H1 (cell line): Measurements from ENCODE around the gene ZNF500. TPM values are rescaled to one million over a fixed set of nuclear protein-coding genes. Genes with fewer than 3 reads are reported as not detected.
A peak's percentile ranks its signal among the peaks of the same experiment; 100 is the strongest.

ENCODE experiments used
- CTCF ChIA-PET: fragments of 300-600 bp; sonication (Branson Sonifier 250); formaldehyde crosslinking; loops from one replicate; lab custom pipeline; 2021; ENCODE audit not compliant: partially characterized antibody; lab: Charles Lee
- POLR2A ChIA-PET: fragments of 300-600 bp; sonication (Branson Sonifier 250); formaldehyde crosslinking; loops from one replicate; lab custom pipeline; 2021; ENCODE audit warnings: inconsistent platforms; ENCODE audit not compliant: partially characterized antibody; lab: Charles Lee
- DNase-seq, 2 experiments: peaks; one replicate each; pipeline versions ENCODE4 v3.0.0 to v3.0.0-alpha.2; 2010 to 2022; ENCODE audit warnings: low spot score in 2 of 2, low read depth in 1 of 2, mixed read lengths in 1 of 2
- FAIRE-seq: peaks from 2 replicates; lab custom pipeline; 2011; peaks lifted over from hg19 to GRCh38; lab: Jason Lieb, UNC
- H2AFZ ChIP-seq: 2 replicates; pipeline ENCODE4 v1.8.1; 2012; ENCODE audit warnings: low read length, inconsistent platforms
- H2AK5ac ChIP-seq: 2 replicates; pipeline ENCODE4 v1.6.1; 2013; ENCODE audit warnings: low read depth, low read length
- H2BK120ac ChIP-seq: replicated peaks from 2 replicates; pipeline ENCODE3; 2013; ENCODE audit warnings: low read depth, low read length, inconsistent platforms
- H2BK12ac ChIP-seq: 2 replicates; pipeline ENCODE4 v1.6.1; 2013; ENCODE audit warnings: low read depth, low read length
- H2BK15ac ChIP-seq: 2 replicates; pipeline ENCODE4 v1.6.1; 2013; ENCODE audit warnings: low read length
- H2BK20ac ChIP-seq: 2 replicates; pipeline ENCODE4 v1.6.1; 2013; ENCODE audit warnings: low read length
- H2BK5ac ChIP-seq: 2 replicates; pipeline ENCODE4 v1.6.1; 2013; ENCODE audit warnings: low read depth, low read length
- H3K14ac ChIP-seq: 2 replicates; pipeline ENCODE4 v1.6.1; 2013; ENCODE audit warnings: inconsistent platforms; ENCODE audit not compliant: insufficient read length
- H3K18ac ChIP-seq: 2 replicates; pipeline ENCODE4 v1.6.1; 2013; ENCODE audit warnings: low read length; ENCODE audit errors: extremely low read depth
- H3K23ac ChIP-seq: 2 replicates; pipeline ENCODE4 v1.6.1; 2013; ENCODE audit warnings: inconsistent platforms; ENCODE audit not compliant: insufficient read length
- H3K23me2 ChIP-seq: 2 replicates; pipeline ENCODE4 v1.6.1; 2013; ENCODE audit warnings: low read depth, low read length
- H3K27ac ChIP-seq: 2 replicates; pipeline ENCODE4 v1.6.1; 2011; ENCODE audit warnings: low read depth, low read length, inconsistent platforms
- H3K27me3 ChIP-seq, 4 experiments: replicated peaks in 1 of 4; 1 replicate in 1 of 4; 2 replicates in 3 of 4; pipeline versions ENCODE4 v1.6.1 to v1.8.1; 2011 to 2013; ENCODE audit warnings: low read length in 3 of 4, mild to moderate bottlenecking in 3 of 4, inconsistent platforms in 2 of 4, mixed read lengths in 2 of 4, moderate library complexity in 1 of 4; ENCODE audit not compliant: control insufficient read depth in 3 of 4, insufficient read depth in 3 of 4; ENCODE audit errors: extremely low read depth in 1 of 4
- H3K36me3 ChIP-seq, 4 experiments: 2 replicates each; pipeline versions ENCODE4 v1.6.1 to v1.8.1; 2011 to 2013; ENCODE audit warnings: mild to moderate bottlenecking in 4 of 4, low read length in 3 of 4, moderate library complexity in 2 of 4, control low read depth in 1 of 4, inconsistent platforms in 1 of 4; ENCODE audit not compliant: insufficient read depth in 4 of 4, control insufficient read depth in 2 of 4
- H3K4ac ChIP-seq: replicated peaks from 2 replicates; pipeline ENCODE3; 2013; ENCODE audit warnings: low read length, low read depth, mixed read lengths, inconsistent platforms; ENCODE audit not compliant: insufficient read length
- H3K4me1 ChIP-seq, 4 experiments: replicated peaks in 1 of 4; 1 replicate in 1 of 4; 2 replicates in 3 of 4; pipeline versions ENCODE4 v1.6.1 to v1.8.1; 2011 to 2013; ENCODE audit warnings: low read length in 3 of 4, inconsistent platforms in 2 of 4, mixed read lengths in 1 of 4; ENCODE audit not compliant: insufficient read depth in 4 of 4, control insufficient read depth in 3 of 4
- H3K4me2 ChIP-seq, 2 experiments: 2 replicates each; pipeline versions ENCODE4 v1.6.1 to v1.8.1; 2011 to 2013; ENCODE audit warnings: low read depth in 2 of 2, low read length in 2 of 2, control low read depth in 1 of 2, inconsistent platforms in 1 of 2, mild to moderate bottlenecking in 1 of 2; ENCODE audit not compliant: insufficient read depth in 1 of 2
- H3K4me3 ChIP-seq, 4 experiments: fragments of 200-600, 300-600 bp in 1 of 4; sonication (generic), shearing (Covaris generic), sonication (Bioruptor Twin) in 1 of 4; 2 replicates each; pipeline versions ENCODE4 v1.5.1 to v1.8.1; 2011 to 2016; ENCODE audit warnings: low read length in 4 of 4, low read depth in 3 of 4, control low read depth in 2 of 4, inconsistent platforms in 2 of 4, mild to moderate bottlenecking in 2 of 4, mixed read lengths in 1 of 4, moderate library complexity in 1 of 4; ENCODE audit not compliant: insufficient read depth in 2 of 4; ENCODE audit errors: extremely low read depth in 1 of 4
- H3K56ac ChIP-seq: replicated peaks from 2 replicates; pipeline ENCODE3; 2013; ENCODE audit warnings: low read depth, mild to moderate bottlenecking, mixed read lengths, low read length, inconsistent platforms; ENCODE audit not compliant: insufficient read length
- H3K79me1 ChIP-seq: 2 replicates; pipeline ENCODE4 v1.6.1; 2013; ENCODE audit warnings: low read depth, low read length, control low read depth
- H3K79me2 ChIP-seq, 2 experiments: 2 replicates each; pipeline versions ENCODE4 v1.6.1 to v1.8.1; 2012 to 2013; ENCODE audit warnings: low read length in 2 of 2, mild to moderate bottlenecking in 2 of 2, inconsistent platforms in 1 of 2; ENCODE audit not compliant: insufficient read depth in 2 of 2, control insufficient read depth in 1 of 2
- H3K9ac ChIP-seq, 4 experiments: replicated peaks in 1 of 4; 1 replicate in 1 of 4; 2 replicates in 3 of 4; pipeline versions ENCODE4 v1.6.1 to v1.8.1; 2011 to 2013; ENCODE audit warnings: low read depth in 3 of 4, low read length in 3 of 4, control low read depth in 2 of 4, mild to moderate bottlenecking in 2 of 4, moderate library complexity in 2 of 4, inconsistent platforms in 1 of 4; ENCODE audit errors: extremely low read depth in 1 of 4
- H3K9me3 ChIP-seq, 2 experiments: 2 replicates each; pipeline versions ENCODE4 v1.6.1 to v1.8.1; 2012 to 2013; ENCODE audit warnings: mild to moderate bottlenecking in 2 of 2, moderate library complexity in 2 of 2, control low read depth in 1 of 2, inconsistent platforms in 1 of 2, low read depth in 1 of 2, low read length in 1 of 2, mixed read lengths in 1 of 2; ENCODE audit not compliant: insufficient read depth in 2 of 2
- H4K20me1 ChIP-seq, 2 experiments: replicated peaks in 1 of 2; 2 replicates each; pipeline versions ENCODE3 to v1.8.1; 2011 to 2013; ENCODE audit warnings: inconsistent platforms in 2 of 2, low read length in 2 of 2, mild to moderate bottlenecking in 1 of 2; ENCODE audit not compliant: insufficient read depth in 2 of 2, control insufficient read depth in 1 of 2
- H4K5ac ChIP-seq: 2 replicates; pipeline ENCODE4 v1.6.1; 2013; ENCODE audit warnings: low read length, low read depth, mixed read lengths, inconsistent platforms; ENCODE audit not compliant: insufficient read length
- H4K8ac ChIP-seq: 2 replicates; pipeline ENCODE4 v1.8.0; 2013; ENCODE audit warnings: mild to moderate bottlenecking, moderate library complexity, low read length, inconsistent platforms; ENCODE audit not compliant: insufficient read depth; ENCODE audit errors: extremely low read depth
- H4K91ac ChIP-seq: replicated peaks from 2 replicates; pipeline ENCODE3; 2013; ENCODE audit warnings: low read length, mixed read lengths, inconsistent platforms; ENCODE audit not compliant: insufficient read length
- BCL11A ChIP-seq, 2 experiments: IDR thresholded peaks; one replicate each; pipeline ENCODE4 v1.6.1; 2011; ENCODE audit warnings: low read depth in 2 of 2, low read length in 2 of 2, mild to moderate bottlenecking in 2 of 2
- KDM1A ChIP-seq: fragments of 200-600, 300-600 bp; sonication (generic); IDR thresholded peaks from 2 replicates; pipeline ENCODE4 v1.7.1; 2016; ENCODE audit warnings: mild to moderate bottlenecking, low read length, borderline replicate concordance
- SP2 ChIP-seq: IDR thresholded peaks from 2 replicates; pipeline ENCODE4 v1.6.1; 2012; ENCODE audit warnings: mild to moderate bottlenecking, low read length, inconsistent platforms
- WGBS, 2 experiments: shearing (Covaris generic) in 1 of 2; methylation state at CpG; one replicate each; pipeline versions ENCODE4 v1.1.6 to v1.1.7; 2013 to 2015; ENCODE audit warnings: low lambda C conversion rate in 2 of 2, mixed read lengths in 2 of 2, inconsistent platforms in 1 of 2, low coverage in 1 of 2, missing lambda C conversion rate in 1 of 2; ENCODE audit not compliant: insufficient replicate concordance in 2 of 2, insufficient coverage in 1 of 2, insufficient read length in 1 of 2; ENCODE audit errors: extremely low coverage in 1 of 2, missing lambda C conversion rate in 1 of 2; 5-methylcytosine and 5-hydroxymethylcytosine counted together
- polyA plus RNA-seq, 7 experiments: library from polyadenylated mRNA; depleted of rRNA in 3 of 7; stranded (reverse) in 5 of 7; unstranded in 2 of 7; fragments of >200 nt in 5 of 7; fragments of 200-250 nt in 2 of 7; gene quantifications; 1 replicate in 5 of 7; 2 replicates in 1 of 7; 4 replicates in 1 of 7; pipeline versions ENCODE4 v1.2.1 to v1.2.3, GENCODE V29; 2011 to 2013; ENCODE audit warnings: missing spikeins in 2 of 7, mixed read lengths in 2 of 7
- total RNA-seq: library from RNA; stranded (reverse); fragmentation: NEBNext Ultra II Directional; extraction: Animal tissue kit (Norgen Biotek cat#: 25700); gene quantifications from 2 replicates; pipeline ENCODE4 v1.2.1, GENCODE V29; 2021

ZNF500 gene
- total and polyA plus RNA-seq, 2 of the 8 experiments (the other 6 are each of a cell fraction or from before 2014, with no cell fraction given), result 10.3 to 10.4 TPM

DNA sequence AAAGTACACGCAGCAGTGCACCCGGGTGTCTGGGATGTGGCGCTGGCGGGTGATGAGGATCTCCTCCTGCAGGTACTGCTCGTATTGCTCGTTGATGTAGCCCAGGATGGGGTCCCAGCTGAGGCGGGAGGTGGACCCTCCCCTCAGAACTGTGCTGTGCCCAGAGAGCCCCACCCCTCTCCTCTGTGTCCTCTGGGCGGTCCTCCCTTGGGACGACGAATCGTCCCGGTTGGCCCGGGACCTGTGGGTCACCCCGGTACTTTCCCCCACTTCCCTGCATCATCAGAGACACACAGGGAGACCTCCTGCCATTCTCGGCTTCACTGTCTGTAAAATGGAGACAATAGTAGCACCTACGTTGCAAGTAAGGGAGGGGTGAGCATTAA lies 17.0 kb upstream of the ZNF500 start:
- Histone ChIP-seq H3K4me1 (peaks cover 0 to 13% (median 4%) of the 10 kb centered on the region in 4 experiments; a peak in 5 of 7 replicates), H4K20me1 (no peaks in the 10 kb centered on the region), H2BK20ac (no peak overlapping the region), H3K14ac (no peak overlapping the region), H3K18ac (no peak overlapping the region), H2BK12ac (no peak overlapping the region), H2AFZ (0 out of 2 replicates have a peak overlapping the region, but pooled peaks have one; percentile 3), H3K27ac (no peak overlapping the region), H4K8ac (no peak overlapping the region), H4K5ac (no peak overlapping the region), H3K9ac (no peak overlapping the region), H3K27me3 (no peaks in the 10 kb centered on the region; a peak in 1 of 7 replicates), H3K4me3 (no peak overlapping the region), H3K9me3 (no peaks in the 10 kb centered on the region), H3K79me2 (no peaks in the 10 kb centered on the region), H2BK120ac (no peak overlapping the region), H3K56ac (no peak overlapping the region), H3K4me2 (no peak overlapping the region), H2AK5ac (no peak overlapping the region), H3K23me2 (no peaks in the 10 kb centered on the region), H3K23ac (no peak overlapping the region), H3K79me1 (no peaks in the 10 kb centered on the region), H3K4ac (no peak overlapping the region), H3K36me3 (no peaks in the 10 kb centered on the region), H2BK15ac (no peak overlapping the region), H4K91ac (no peak overlapping the region), H2BK5ac (no peak overlapping the region)
- ChIA-PET POLR2A (no interaction called here), CTCF (no interaction called here)
- no peak for FAIRE-seq
- TF ChIP-seq BCL11A (IDR thresholded peaks at IDR 0.05; ENCODE audit: low read depth in 2 of 2, low read length in 2 of 2) (no peak), KDM1A (no peak), SP2 (no peak)
- DNase-seq, result no peak
- 91% methylated on average over 16 of the region's 16 CpGs; no CpG with 5 or more reads in 1 of the 2 experiments for WGBS, 2 experiments
